ENCODE data around the gene YAE1. TPM values are rescaled to one million over a fixed set of nuclear protein-coding genes. Genes with fewer than 3 reads are reported as not detected.

The YAE1 gene
- total and polyA plus RNA-seq, 2 experiments from 2014 or later, result 30.5 to 107 TPM

GRCh38 chr7:39557911-39558310 is 8.3 kb upstream of the YAE1 start:
- DNase-seq (ENCODE audit: low spot score), result no peak
- no peaks in the 10 kb centered on the region for H3F3A ChIP-seq (replicated peaks; ENCODE audit: low read depth)
- no peak for TF ChIP-seq ETS1 (IDR thresholded peaks at IDR 0.05)
- no peak for TF ChIP-seq ZNF331 (CRISPR knock-in tag; IDR thresholded peaks at IDR 0.05; ENCODE audit: low read depth)
- TF ChIP-seq ZNF114 (CRISPR knock-in tag; IDR thresholded peaks at IDR 0.05), result no peak
- no peak for TF ChIP-seq EZH2 (IDR thresholded peaks at IDR 0.05; ENCODE audit: low read depth, unreplicated experiment)
- TF ChIP-seq STAT1 (IDR thresholded peaks at IDR 0.05; ENCODE audit: unreplicated experiment), result no peak
- no peak for TF ChIP-seq CREB1 (CRISPR knock-in tag; IDR thresholded peaks at IDR 0.05; ENCODE audit: low read depth)
- no peak for TF ChIP-seq NANOG (IDR thresholded peaks at IDR 0.05; ENCODE audit: borderline replicate concordance)
- TF ChIP-seq ZNF462 (CRISPR knock-in tag; IDR thresholded peaks at IDR 0.05), result no peak
- no peak for TF ChIP-seq EZH2phosphoT487 (IDR thresholded peaks at IDR 0.05; ENCODE audit: unreplicated experiment)
- no peak for TF ChIP-seq POLR2AphosphoS5 (IDR thresholded peaks at IDR 0.05; ENCODE audit: low read depth)
- no peak for TF ChIP-seq CTCF (conservative IDR thresholded peaks at IDR 0.05; ENCODE audit: low read depth in 2 of 2)
- no peaks in the 10 kb centered on the region for H3K9me2 ChIP-seq (ENCODE audit: insufficient read depth)
- H2AFZ ChIP-seq, result no peak overlapping the region
- peaks cover 10% of the 10 kb centered on the region for H3K4me1 Mint-ChIP-seq
- H3K27ac ChIP-seq (ENCODE audit: low read depth), result no peak overlapping the region
- no peaks in the 10 kb centered on the region for H3K9me3 Mint-ChIP-seq
- no peaks in the 10 kb centered on the region for H3K79me2 ChIP-seq (replicated peaks; ENCODE audit: insufficient read depth)
- ATAC-seq, result no peak
- peaks cover 6% of the 10 kb centered on the region; the same call in 1 of the 2 replicates for H3K4me1 ChIP-seq (ENCODE audit: insufficient read depth)
- H3K27me3 ChIP-seq (ENCODE audit: insufficient read depth), result no peaks in the 10 kb centered on the region
- H4K20me1 ChIP-seq (replicated peaks; ENCODE audit: insufficient read depth), result no peaks in the 10 kb centered on the region
- H3K36me3 Mint-ChIP-seq (ENCODE audit: low read depth), result no peaks in the 10 kb centered on the region; the same call in 2 of the 3 replicates
- H3K4me3 ChIP-seq, result no peak overlapping the region
- no peak overlapping the region for H3K27ac Mint-ChIP-seq
- H3K4me3 Mint-ChIP-seq, result no peak overlapping the region
- no peak overlapping the region for H3K4me2 ChIP-seq
- peaks cover 2% of the 10 kb centered on the region for H3K27me3 Mint-ChIP-seq (ENCODE audit: insufficient read depth, low read depth, poor library complexity)
- no peaks in the 10 kb centered on the region for H3K36me3 ChIP-seq (ENCODE audit: insufficient read depth)

Measured in GM23338 (cell line).